Vagina (tissue), 2 donors: ENCODE results near the gene KDM3A.

Experiments
- POLR2A ChIP-seq, 2 donors: fragments of 450-650 bp; IDR thresholded peaks; one replicate each; pipeline ENCODE4 v1.6.1; 2017; ENCODE audit warnings: antibody characterized with exemption in 2 of 2, mild to moderate bottlenecking in 2 of 2, moderate library complexity in 2 of 2
- POLR2AphosphoS5 ChIP-seq, 2 donors: sonication (generic); formaldehyde crosslinking; IDR thresholded peaks; one replicate each; pipeline ENCODE4 v1.9.0; 2017; ENCODE audit warnings: antibody characterized with exemption in 2 of 2, mild to moderate bottlenecking in 2 of 2, low read depth in 1 of 2; ENCODE audit not compliant: insufficient read depth in 1 of 2
- TF ChIP-seq, protein P1 (sequence below), 3 experiments: fragments of 450-650 bp in 2 of 3; fragments of 200-600 bp in 1 of 3; sonication (generic) in 1 of 3; IDR thresholded peaks; one replicate each; pipeline ENCODE4 v1.5.1; 2017 to 2019; ENCODE audit warnings: antibody characterized with exemption in 3 of 3, mild to moderate bottlenecking in 2 of 3, moderate library complexity in 2 of 3

DNA sequence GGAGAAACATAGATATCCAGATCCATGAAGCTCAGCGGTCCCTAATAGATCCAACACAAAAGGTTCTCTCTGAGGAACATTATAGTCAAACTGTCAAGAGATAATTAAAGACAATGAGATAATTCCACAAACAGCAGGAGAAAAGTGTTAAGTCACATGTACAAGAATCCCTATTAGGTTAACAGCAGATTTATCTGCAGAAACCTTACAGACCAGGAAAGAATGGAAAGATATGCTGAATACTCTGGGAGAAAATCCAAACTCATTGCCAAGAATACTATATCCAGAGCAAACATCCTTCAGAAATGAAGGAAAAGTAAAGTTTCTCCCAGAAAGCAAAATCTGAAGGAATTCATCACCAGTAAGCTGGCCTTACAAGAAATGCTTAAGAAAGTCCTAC lies 10.8 kb upstream of the KDM3A start:
- TF ChIP-seq, protein P1, sequence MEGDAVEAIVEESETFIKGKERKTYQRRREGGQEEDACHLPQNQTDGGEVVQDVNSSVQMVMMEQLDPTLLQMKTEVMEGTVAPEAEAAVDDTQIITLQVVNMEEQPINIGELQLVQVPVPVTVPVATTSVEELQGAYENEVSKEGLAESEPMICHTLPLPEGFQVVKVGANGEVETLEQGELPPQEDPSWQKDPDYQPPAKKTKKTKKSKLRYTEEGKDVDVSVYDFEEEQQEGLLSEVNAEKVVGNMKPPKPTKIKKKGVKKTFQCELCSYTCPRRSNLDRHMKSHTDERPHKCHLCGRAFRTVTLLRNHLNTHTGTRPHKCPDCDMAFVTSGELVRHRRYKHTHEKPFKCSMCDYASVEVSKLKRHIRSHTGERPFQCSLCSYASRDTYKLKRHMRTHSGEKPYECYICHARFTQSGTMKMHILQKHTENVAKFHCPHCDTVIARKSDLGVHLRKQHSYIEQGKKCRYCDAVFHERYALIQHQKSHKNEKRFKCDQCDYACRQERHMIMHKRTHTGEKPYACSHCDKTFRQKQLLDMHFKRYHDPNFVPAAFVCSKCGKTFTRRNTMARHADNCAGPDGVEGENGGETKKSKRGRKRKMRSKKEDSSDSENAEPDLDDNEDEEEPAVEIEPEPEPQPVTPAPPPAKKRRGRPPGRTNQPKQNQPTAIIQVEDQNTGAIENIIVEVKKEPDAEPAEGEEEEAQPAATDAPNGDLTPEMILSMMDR (IDR thresholded peaks at IDR 0.05) = no peak
- TF ChIP-seq POLR2A (IDR thresholded peaks at IDR 0.05) (no peak), POLR2AphosphoS5 (IDR thresholded peaks at IDR 0.05; ENCODE audit: insufficient read depth in 1 of 2, low read depth in 1 of 2) (no peak)
